Activated naive CD8-positive, alpha-beta T cell treated with anti-CD3 and anti-CD28 coated beads, Interleukin-2, amount 50 U/mL, for 24 hours (primary cell): ENCODE results near the gene UACA.

Experiments used
- ATAC-seq: fragments of 150-1000 bp; cut with Tn5 transposase; one replicate; pipeline ENCODE4 v1.10.0; 2021
- DNase-seq: peaks from one replicate; pipeline ENCODE4 v3.0.0; 2021
- H3K27ac Mint-ChIP-seq: one replicate; pipeline ENCODE4 v1.8.0; 2021; ENCODE audit warnings: mild to moderate bottlenecking, mixed read lengths
- H3K27me3 Mint-ChIP-seq: one replicate; pipeline ENCODE4 v1.8.0; 2021; ENCODE audit warnings: mixed read lengths
- H3K36me3 Mint-ChIP-seq: one replicate; pipeline ENCODE4 v1.8.0; 2021; ENCODE audit warnings: low read depth, mixed read lengths
- H3K4me1 Mint-ChIP-seq: one replicate; pipeline ENCODE4 v1.8.0; 2021; ENCODE audit warnings: mixed read lengths
- H3K4me3 Mint-ChIP-seq: one replicate; pipeline ENCODE4 v1.8.0; 2021; ENCODE audit warnings: mild to moderate bottlenecking, moderate library complexity, mixed read lengths
- H3K9me3 Mint-ChIP-seq: one replicate; pipeline ENCODE4 v1.8.0; 2021; ENCODE audit warnings: mixed read lengths

The UACA gene

DNA sequence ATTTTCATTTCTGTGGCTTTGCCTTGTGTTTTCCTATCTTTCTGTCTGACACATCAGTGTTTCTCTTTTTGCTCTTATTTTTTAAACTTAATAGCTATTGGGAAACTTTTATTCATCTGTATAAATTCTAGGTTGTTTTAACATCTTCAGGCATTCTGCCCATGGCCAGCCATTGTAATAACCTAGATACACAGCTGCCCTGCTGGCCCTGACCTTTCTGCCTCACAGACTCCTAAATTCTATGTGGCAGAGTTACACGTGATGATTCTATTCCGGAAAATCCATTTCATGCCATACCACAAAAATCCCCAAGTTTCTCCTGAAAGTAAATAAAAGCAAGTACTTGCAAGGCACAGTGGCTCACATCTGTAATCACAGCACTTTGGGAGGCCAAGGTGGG lies 150.1 kb downstream of the UACA start:
- no peaks in the 10 kb centered on the region for H3K36me3 Mint-ChIP-seq
- H3K27ac Mint-ChIP-seq = no peak overlapping the region
- H3K4me3 Mint-ChIP-seq = no peak overlapping the region
- ATAC-seq = no peak
- H3K9me3 Mint-ChIP-seq = no peaks in the 10 kb centered on the region
- H3K27me3 Mint-ChIP-seq = peaks cover 3% of the 10 kb centered on the region
- no peak for DNase-seq
- no peaks in the 10 kb centered on the region for H3K4me1 Mint-ChIP-seq

- Mint-ChIP-seq H3K4me3 (no peak overlapping the region), H3K27me3 (peaks cover 3% of the 10 kb centered on the region), H3K27ac (no peak overlapping the region), H3K9me3 (no peaks in the 10 kb centered on the region), H3K4me1 (no peaks in the 10 kb centered on the region), H3K36me3 (no peaks in the 10 kb centered on the region)
- no peak for DNase-seq
- ATAC-seq = no peak
Observed at GRCh38 chr15:70611286-70611685, 152.1 kb downstream of the UACA start.

DNA sequence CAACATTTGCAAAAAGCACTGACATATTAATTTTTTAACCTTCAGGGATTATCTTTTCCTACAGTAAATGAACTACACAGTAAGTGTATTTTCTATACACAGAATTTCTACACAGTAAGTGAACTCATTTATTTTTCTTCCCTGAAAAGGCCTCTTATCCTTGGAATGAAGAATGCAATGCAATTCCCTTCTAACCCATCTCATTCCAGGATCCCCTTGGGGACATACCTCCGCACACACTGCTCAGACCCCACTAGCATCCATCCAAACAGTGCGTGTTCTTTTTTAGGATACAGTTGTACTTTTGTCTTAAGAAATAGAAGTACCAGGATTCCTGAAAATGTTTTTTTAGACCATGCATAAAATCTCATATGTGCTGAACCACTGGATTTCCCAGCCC lies 152.8 kb downstream of the UACA start:
- H3K27me3 Mint-ChIP-seq = peaks cover 3% of the 10 kb centered on the region
- H3K27ac Mint-ChIP-seq = no peak overlapping the region

DNA sequence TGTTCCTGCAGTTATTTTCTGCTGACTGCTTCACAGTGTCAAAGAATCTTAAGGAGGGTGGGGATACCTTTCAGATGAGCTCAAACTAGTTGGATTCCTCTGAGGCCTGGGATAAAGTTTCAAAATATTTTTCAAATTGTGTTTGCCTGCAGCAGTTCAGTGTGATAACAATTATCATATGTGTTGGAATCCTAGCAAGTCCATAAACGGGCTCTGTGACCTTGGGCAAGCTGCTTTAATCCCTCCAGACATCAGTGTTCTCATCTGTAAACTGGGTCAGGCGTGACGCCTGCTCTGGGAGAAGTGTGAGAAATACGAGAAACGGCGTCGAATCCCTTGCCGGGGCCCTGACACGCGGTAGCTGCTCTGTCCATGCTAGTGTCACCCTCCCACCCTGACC lies 153.5 kb downstream of the UACA start:
- H3K27ac Mint-ChIP-seq = no peak overlapping the region
- no peaks in the 10 kb centered on the region for H3K9me3 Mint-ChIP-seq
- no peak overlapping the region for H3K4me3 Mint-ChIP-seq
- no peaks in the 10 kb centered on the region for H3K4me1 Mint-ChIP-seq
- DNase-seq (no peak), ATAC-seq (no peak)
- H3K27me3 Mint-ChIP-seq = peaks cover 3% of the 10 kb centered on the region
- no peaks in the 10 kb centered on the region for H3K36me3 Mint-ChIP-seq

More for the DNA sequence above, 152.8 kb downstream of the UACA start:
- no peak for ATAC-seq
- no peak for DNase-seq
- Mint-ChIP-seq H3K4me3 (no peak overlapping the region), H3K36me3 (no peaks in the 10 kb centered on the region), H3K4me1 (no peaks in the 10 kb centered on the region), H3K9me3 (no peaks in the 10 kb centered on the region)

- Mint-ChIP-seq H3K4me3 (no peak overlapping the region), H3K36me3 (no peaks in the 10 kb centered on the region), H3K9me3 (no peaks in the 10 kb centered on the region), H3K4me1 (no peaks in the 10 kb centered on the region), H3K27ac (no peak overlapping the region), H3K27me3 (no peaks in the 10 kb centered on the region)
- DNase-seq (no peak), ATAC-seq (no peak)
Observed at GRCh38 chr15:70608144-70608543, 155.2 kb downstream of the UACA start.

DNA sequence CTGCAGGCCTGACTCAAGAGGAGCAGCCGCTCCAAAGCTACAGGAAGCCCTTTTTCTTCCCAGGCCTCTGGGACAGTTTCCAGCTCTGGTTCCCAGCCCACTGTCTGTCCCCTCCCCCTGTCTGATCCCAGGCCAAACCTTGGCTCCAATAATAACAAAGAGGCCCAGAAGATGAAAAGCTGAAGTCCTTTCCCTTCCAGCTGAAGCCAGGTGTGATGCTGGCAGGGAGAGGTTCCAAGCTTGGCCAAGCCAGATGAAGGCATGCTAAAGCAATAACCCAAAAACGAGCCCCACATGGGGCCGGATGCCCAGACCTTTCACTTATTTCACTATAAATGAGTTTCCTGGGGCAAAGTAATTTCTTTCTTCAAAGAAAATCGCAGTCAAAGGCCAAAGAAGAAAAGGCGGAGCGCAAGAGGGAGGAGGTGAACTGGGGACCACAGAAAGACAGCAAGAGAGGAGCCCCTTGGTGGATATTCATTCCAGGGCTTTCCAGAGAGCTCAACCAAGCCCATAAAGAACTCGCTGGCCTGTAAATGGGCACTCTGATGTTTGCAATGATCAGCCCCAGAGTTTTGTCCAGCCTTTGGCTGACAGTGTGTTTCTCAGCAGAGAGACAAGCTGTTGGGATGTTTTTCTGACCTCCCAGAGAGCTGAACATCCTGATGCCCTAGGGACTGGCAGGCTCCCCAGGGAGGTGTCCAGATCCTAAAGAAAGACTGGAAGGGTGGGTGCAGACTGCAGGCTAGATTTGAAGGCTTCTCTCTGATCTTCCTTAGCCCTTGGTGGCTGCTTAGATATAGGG lies 157.6 kb downstream of the UACA start:
- DNase-seq (no peak), ATAC-seq (no peak)
- no peaks in the 10 kb centered on the region for H3K27me3 Mint-ChIP-seq
- H3K4me1 Mint-ChIP-seq = no peaks in the 10 kb centered on the region
- H3K4me3 Mint-ChIP-seq = no peak overlapping the region
- H3K36me3 Mint-ChIP-seq = no peaks in the 10 kb centered on the region
- H3K9me3 Mint-ChIP-seq = no peaks in the 10 kb centered on the region
- H3K27ac Mint-ChIP-seq = no peak overlapping the region

- no peak overlapping the region for H3K27ac Mint-ChIP-seq
- H3K4me3 Mint-ChIP-seq = no peak overlapping the region
- no peaks in the 10 kb centered on the region for H3K27me3 Mint-ChIP-seq
- no peaks in the 10 kb centered on the region for H3K36me3 Mint-ChIP-seq
- DNase-seq (no peak), ATAC-seq (no peak)
- no peaks in the 10 kb centered on the region for H3K4me1 Mint-ChIP-seq
- peaks cover 3% of the 10 kb centered on the region for H3K9me3 Mint-ChIP-seq
Observed at GRCh38 chr15:70604666-70605315, 158.6 kb downstream of the UACA start.
